Sigmoid colon (tissue), 4 donors: ENCODE measurements around the gene RPL10A.

ENCODE experiments used
- EP300 ChIP-seq, 4 donors: sonication (generic); formaldehyde crosslinking; IDR thresholded peaks; one replicate each; pipeline ENCODE4 v1.6.1; 2017; ENCODE audit warnings: antibody characterized with exemption in 4 of 4
- POLR2A ChIP-seq, 2 donors: fragments of 450-650 bp; IDR thresholded peaks; one replicate each; pipeline ENCODE4 v1.6.1; 2016; ENCODE audit warnings: antibody characterized with exemption in 2 of 2, mild to moderate bottlenecking in 2 of 2, moderate library complexity in 2 of 2
- POLR2AphosphoS5 ChIP-seq, 4 donors: sonication (generic); formaldehyde crosslinking; IDR thresholded peaks; one replicate each; pipeline ENCODE4 v1.6.1; 2017; ENCODE audit warnings: antibody characterized with exemption in 4 of 4
- TF ChIP-seq, protein P1 (sequence below), 4 experiments: fragments of 450-650 bp in 3 of 4; fragments of 200-600 bp in 1 of 4; IDR thresholded peaks; one replicate each; pipeline ENCODE4 v1.5.1; 2016 to 2019; ENCODE audit warnings: antibody characterized with exemption in 4 of 4, mild to moderate bottlenecking in 3 of 4, moderate library complexity in 2 of 4

DNA sequence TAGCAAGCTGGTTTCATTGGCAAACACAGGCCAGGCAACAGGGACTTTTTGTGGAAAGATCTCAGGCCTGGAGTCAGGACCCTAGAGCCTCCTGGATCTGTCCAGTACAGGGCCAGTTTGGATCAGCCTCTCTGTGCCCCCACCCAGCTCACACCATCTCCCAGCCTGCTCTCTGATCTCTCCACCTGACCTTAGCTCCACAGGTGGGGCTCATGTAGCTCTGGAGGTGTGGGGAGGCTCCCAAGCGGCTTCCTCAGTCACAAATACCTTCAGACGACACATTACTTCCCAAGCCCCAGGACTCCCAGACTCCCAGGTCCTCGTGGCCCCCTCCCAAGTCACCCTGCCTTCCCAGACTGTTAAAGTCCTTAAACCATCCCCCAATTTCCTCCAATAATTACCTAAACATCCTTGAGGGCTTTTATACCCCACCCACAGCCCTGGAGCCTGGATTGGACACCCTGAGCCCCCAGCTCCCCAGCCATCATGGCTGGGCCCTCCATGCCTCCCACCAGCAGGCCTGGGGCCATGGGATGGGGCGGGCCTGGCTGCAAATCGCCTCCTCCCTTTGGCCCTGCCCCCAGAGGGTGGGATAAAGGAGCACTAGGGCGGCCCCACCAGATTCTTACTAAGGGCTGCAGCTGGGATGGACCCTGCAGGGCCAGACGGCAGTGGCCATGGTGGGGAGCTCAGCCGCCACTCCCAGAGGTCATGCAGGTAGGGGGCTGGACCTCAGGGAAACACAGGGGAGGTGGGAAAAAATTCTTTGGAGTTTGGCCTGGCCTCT is 31.9 kb upstream of the RPL10A start:
- TF ChIP-seq POLR2A (IDR thresholded peaks at IDR 0.05) (no peak), EP300 (IDR thresholded peaks at IDR 0.05) (no peak), POLR2AphosphoS5 (IDR thresholded peaks at IDR 0.05) (no peak)
- TF ChIP-seq, protein P1, sequence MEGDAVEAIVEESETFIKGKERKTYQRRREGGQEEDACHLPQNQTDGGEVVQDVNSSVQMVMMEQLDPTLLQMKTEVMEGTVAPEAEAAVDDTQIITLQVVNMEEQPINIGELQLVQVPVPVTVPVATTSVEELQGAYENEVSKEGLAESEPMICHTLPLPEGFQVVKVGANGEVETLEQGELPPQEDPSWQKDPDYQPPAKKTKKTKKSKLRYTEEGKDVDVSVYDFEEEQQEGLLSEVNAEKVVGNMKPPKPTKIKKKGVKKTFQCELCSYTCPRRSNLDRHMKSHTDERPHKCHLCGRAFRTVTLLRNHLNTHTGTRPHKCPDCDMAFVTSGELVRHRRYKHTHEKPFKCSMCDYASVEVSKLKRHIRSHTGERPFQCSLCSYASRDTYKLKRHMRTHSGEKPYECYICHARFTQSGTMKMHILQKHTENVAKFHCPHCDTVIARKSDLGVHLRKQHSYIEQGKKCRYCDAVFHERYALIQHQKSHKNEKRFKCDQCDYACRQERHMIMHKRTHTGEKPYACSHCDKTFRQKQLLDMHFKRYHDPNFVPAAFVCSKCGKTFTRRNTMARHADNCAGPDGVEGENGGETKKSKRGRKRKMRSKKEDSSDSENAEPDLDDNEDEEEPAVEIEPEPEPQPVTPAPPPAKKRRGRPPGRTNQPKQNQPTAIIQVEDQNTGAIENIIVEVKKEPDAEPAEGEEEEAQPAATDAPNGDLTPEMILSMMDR (IDR thresholded peaks at IDR 0.05) = no peak
